HG03571 (cell line): Measurements from ENCODE around the gene CORO1A.
"Not testable (repeated sequence)": the region's sequence is repeated elsewhere in the genome, so short reads cannot be mapped to it uniquely, and the experiment has no call there.

Source experiments
- ATAC-seq: cut with Tn5 transposase; IDR thresholded peaks from one replicate; pipeline ENCODE4 v1.9.1; 2021; ENCODE audit not compliant: unreplicated experiment

The CORO1A gene

GRCh38 chr16:30169416-30169815 is 14.0 kb upstream of the CORO1A start:
- ATAC-seq = not testable (repeated sequence)

GRCh38 chr16:30170145-30170544 is 13.3 kb upstream of the CORO1A start:
- ATAC-seq = not testable (repeated sequence)

GRCh38 chr16:30173054-30173453 is 10.3 kb upstream of the CORO1A start:
- ATAC-seq = no peak

- not testable (repeated sequence) for ATAC-seq
These were observed 6.5 kb upstream of the CORO1A start for GRCh38 chr16:30176876-30177275.

- no peak for ATAC-seq
These were observed 4.2 kb upstream of the CORO1A start for GRCh38 chr16:30179195-30179594.

GRCh38 chr16:30179931-30180330 is 3.5 kb upstream of the CORO1A start:
- ATAC-seq = no peak

- ATAC-seq = no peak
These were observed 2.7 kb upstream of the CORO1A start for GRCh38 chr16:30180741-30181140.

GRCh38 chr16:30184096-30184890 is 891 bp downstream of the CORO1A start:
- no peak for ATAC-seq

- ATAC-seq = no peak
These were observed 1.7 kb downstream of the CORO1A start for GRCh38 chr16:30184891-30185682.

GRCh38 chr16:30185683-30186421 is 2.5 kb downstream of the CORO1A start:
- no peak for ATAC-seq

- no peak for ATAC-seq
These were observed 3.0 kb downstream of the CORO1A start for GRCh38 chr16:30186444-30186781.

- no peak for ATAC-seq
These were observed 3.6 kb downstream of the CORO1A start for GRCh38 chr16:30186782-30187555.

GRCh38 chr16:30187556-30187865 is 4.1 kb downstream of the CORO1A start:
- no peak for ATAC-seq

- no peak for ATAC-seq
These were observed 4.7 kb downstream of the CORO1A start for GRCh38 chr16:30187971-30188561.

GRCh38 chr16:30191158-30191557 is 7.8 kb downstream of the CORO1A start:
- not testable (repeated sequence) for ATAC-seq

- ATAC-seq = peak; percentile 5
These were observed 9.7 kb downstream of the CORO1A start for GRCh38 chr16:30193098-30193497.

- ATAC-seq = peak; percentile 82
These were observed 10.2 kb downstream of the CORO1A start, which contains the start of the genes BOLA2B and SLX1A for GRCh38 chr16:30193615-30194014. Gene BOLA2B, minus strand, starts transcription at chr16:30193666. Its CDS starts 71 bp downstream, at chr16:30193595. Gene SLX1A, plus strand, starts transcription at chr16:30193875. Its CDS starts 210 bp downstream, at chr16:30194085.

- peak; percentile 51 for ATAC-seq
These were observed 10.9 kb downstream of the CORO1A start for GRCh38 chr16:30194172-30194925.

GRCh38 chr16:30197001-30197400 is 13.6 kb downstream of the CORO1A start:
- not testable (repeated sequence) for ATAC-seq

- not testable (repeated sequence) for ATAC-seq
These were observed 15.6 kb downstream of the CORO1A start, which contains the start of gene SULT1A3 for GRCh38 chr16:30199049-30199448. Gene SULT1A3, plus strand, starts transcription at chr16:30199255. Its CDS starts 1,474 bp downstream, at chr16:30200729.
